HEK293 (cell line): ENCODE results near the gene FNDC1.

Experiments used
- CTCF ChIA-PET: fragments of 350-600 bp; formaldehyde crosslinking; extraction: SDS; loops from one replicate; lab custom pipeline; 2021; ENCODE audit warnings: antibody characterized with exemption; lab: Yijun Ruan, JAX
- POLR2A ChIA-PET: fragments of 300-600 bp; formaldehyde crosslinking; extraction: SDS; loops from one replicate; lab custom pipeline; 2020; ENCODE audit warnings: antibody characterized with exemption, inconsistent platforms; lab: Yijun Ruan, JAX
- H3K27ac ChIP-seq: fragments of 200-500 bp; sonication (Bioruptor generic); 2 replicates; pipeline ENCODE4 v1.5.1; 2014; ENCODE audit warnings: low read depth, low read length, control low read depth, inconsistent platforms; ENCODE audit errors: extremely low read depth
- H3K36me3 ChIP-seq, 2 experiments: fragments of 200-500 bp in 1 of 2; sonication (Bioruptor generic) in 1 of 2; 1 replicate in 1 of 2; 2 replicates in 1 of 2; pipeline ENCODE4 v1.5.1; 2014 to 2017; ENCODE audit warnings: inconsistent platforms in 2 of 2, low read length in 2 of 2; ENCODE audit not compliant: control insufficient read depth in 2 of 2, insufficient read depth in 1 of 2
- H3K4me1 ChIP-seq: fragments of 200-500 bp; sonication (Bioruptor generic); 2 replicates; pipeline ENCODE4 v1.5.1; 2014; ENCODE audit warnings: mild to moderate bottlenecking, low read length, inconsistent platforms; ENCODE audit not compliant: control insufficient read depth, insufficient read depth
- H3K4me3 ChIP-seq: 2 replicates; pipeline ENCODE4 v1.5.1; 2011; ENCODE audit warnings: low read depth, mild to moderate bottlenecking, control low read depth, low read length, moderate library complexity
- H3K9me3 ChIP-seq: fragments of 200-500 bp; sonication (Bioruptor generic); 2 replicates; pipeline ENCODE4 v1.5.1; 2014; ENCODE audit warnings: low read depth, low read length, inconsistent platforms; ENCODE audit not compliant: control insufficient read depth, insufficient read depth
- GLIS1 ChIP-seq: fragments of 450-650 bp; formaldehyde crosslinking; IDR thresholded peaks from 2 replicates; pipeline ENCODE4 v1.5.1; 2016; ENCODE audit warnings: missing biosample characterization, missing genetic modification characterization
- IKZF3 ChIP-seq: fragments of 450-650 bp; IDR thresholded peaks from 2 replicates; pipeline ENCODE4 v1.5.0; 2018; ENCODE audit warnings: missing biosample characterization, mild to moderate bottlenecking, missing genetic modification characterization, moderate library complexity
- PRDM2 ChIP-seq: fragments of 450-650 bp; formaldehyde crosslinking; IDR thresholded peaks from 2 replicates; pipeline ENCODE4 v1.5.1; 2016; ENCODE audit warnings: missing biosample characterization, missing genetic modification characterization, borderline replicate concordance
- SCRT2 ChIP-seq: fragments of 450-650 bp; formaldehyde crosslinking; IDR thresholded peaks from 2 replicates; pipeline ENCODE4 v1.5.1; 2016; ENCODE audit warnings: missing biosample characterization, missing genetic modification characterization
- SP7 ChIP-seq: fragments of 450-650 bp; formaldehyde crosslinking; IDR thresholded peaks from 2 replicates; pipeline ENCODE4 v1.5.1; 2016; ENCODE audit warnings: missing biosample characterization, missing genetic modification characterization
- ZIC2 ChIP-seq: fragments of 450-650 bp; formaldehyde crosslinking; IDR thresholded peaks from 2 replicates; pipeline ENCODE4 v1.5.1; 2016; ENCODE audit warnings: missing biosample characterization, missing genetic modification characterization
- ZNF214 ChIP-seq: fragments of 450-650 bp; formaldehyde crosslinking; IDR thresholded peaks from 2 replicates; pipeline ENCODE4 v1.5.1; 2017; ENCODE audit warnings: missing biosample characterization, mild to moderate bottlenecking, missing genetic modification characterization, borderline replicate concordance
- ZNF514 ChIP-seq: fragments of 450-650 bp; formaldehyde crosslinking; IDR thresholded peaks from 2 replicates; pipeline ENCODE4 v1.5.1; 2016; ENCODE audit warnings: missing biosample characterization, missing genetic modification characterization
- ZNF658 ChIP-seq: fragments of 450-650 bp; formaldehyde crosslinking; IDR thresholded peaks from 2 replicates; pipeline ENCODE4; 2016; ENCODE audit warnings: missing biosample characterization, missing genetic modification characterization
- ZNF76 ChIP-seq: fragments of 450-650 bp; formaldehyde crosslinking; IDR thresholded peaks from 2 replicates; pipeline ENCODE4; 2016; ENCODE audit warnings: low read depth, missing biosample characterization, missing genetic modification characterization, borderline replicate concordance
- TF ChIP-seq, protein P1 (sequence below): fragments of 450-650 bp; formaldehyde crosslinking; IDR thresholded peaks from 2 replicates; pipeline ENCODE4 v1.5.1; 2016; ENCODE audit warnings: missing biosample characterization, missing genetic modification characterization
- TF ChIP-seq, protein P2 (sequence below): fragments of 450-650 bp; formaldehyde crosslinking; IDR thresholded peaks from 2 replicates; pipeline ENCODE4 v1.5.1; 2016; ENCODE audit warnings: missing biosample characterization, missing genetic modification characterization

FNDC1 gene

DNA sequence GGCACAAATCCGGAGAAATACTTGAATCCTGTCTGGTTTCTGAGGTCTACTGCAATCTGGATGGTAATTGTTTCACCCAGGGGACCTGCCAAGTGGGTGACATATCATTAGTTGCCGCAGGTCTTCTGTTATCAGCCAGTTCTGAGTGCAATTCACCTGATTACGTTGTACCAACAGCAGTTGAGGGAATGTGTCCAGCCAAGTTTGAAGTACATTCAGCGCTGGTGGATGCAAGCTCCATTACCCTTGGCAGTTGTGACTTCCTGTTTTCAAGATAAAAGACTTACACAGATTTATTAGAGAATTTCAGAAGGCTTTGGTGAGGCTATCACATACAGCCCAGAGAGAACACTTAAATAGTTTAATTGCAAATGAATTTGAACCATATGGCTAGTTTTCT lies 42.8 kb downstream of the FNDC1 start:
- TF ChIP-seq, protein P1, sequence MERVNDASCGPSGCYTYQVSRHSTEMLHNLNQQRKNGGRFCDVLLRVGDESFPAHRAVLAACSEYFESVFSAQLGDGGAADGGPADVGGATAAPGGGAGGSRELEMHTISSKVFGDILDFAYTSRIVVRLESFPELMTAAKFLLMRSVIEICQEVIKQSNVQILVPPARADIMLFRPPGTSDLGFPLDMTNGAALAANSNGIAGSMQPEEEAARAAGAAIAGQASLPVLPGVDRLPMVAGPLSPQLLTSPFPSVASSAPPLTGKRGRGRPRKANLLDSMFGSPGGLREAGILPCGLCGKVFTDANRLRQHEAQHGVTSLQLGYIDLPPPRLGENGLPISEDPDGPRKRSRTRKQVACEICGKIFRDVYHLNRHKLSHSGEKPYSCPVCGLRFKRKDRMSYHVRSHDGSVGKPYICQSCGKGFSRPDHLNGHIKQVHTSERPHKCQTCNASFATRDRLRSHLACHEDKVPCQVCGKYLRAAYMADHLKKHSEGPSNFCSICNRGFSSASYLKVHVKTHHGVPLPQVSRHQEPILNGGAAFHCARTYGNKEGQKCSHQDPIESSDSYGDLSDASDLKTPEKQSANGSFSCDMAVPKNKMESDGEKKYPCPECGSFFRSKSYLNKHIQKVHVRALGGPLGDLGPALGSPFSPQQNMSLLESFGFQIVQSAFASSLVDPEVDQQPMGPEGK (tag by site-specific recombination): no peak
- TF ChIP-seq SP7 (tag by site-specific recombination): no peak
- no peaks in the 10 kb centered on the region for H3K9me3 ChIP-seq
- H3K36me3 ChIP-seq: no peaks in the 10 kb centered on the region
- no peak overlapping the region for H3K27ac ChIP-seq
- ChIA-PET CTCF (interaction anchor here (0.5 to 4.0 kb wide), 2 partner anchors 41 to 1273 kb away, joined by 5 to 24 read pairs; no protein-coding TSS in a partner anchor), POLR2A (no interaction called here)
- no peaks in the 10 kb centered on the region for H3K4me1 ChIP-seq
- H3K4me3 ChIP-seq: no peak overlapping the region

DNA sequence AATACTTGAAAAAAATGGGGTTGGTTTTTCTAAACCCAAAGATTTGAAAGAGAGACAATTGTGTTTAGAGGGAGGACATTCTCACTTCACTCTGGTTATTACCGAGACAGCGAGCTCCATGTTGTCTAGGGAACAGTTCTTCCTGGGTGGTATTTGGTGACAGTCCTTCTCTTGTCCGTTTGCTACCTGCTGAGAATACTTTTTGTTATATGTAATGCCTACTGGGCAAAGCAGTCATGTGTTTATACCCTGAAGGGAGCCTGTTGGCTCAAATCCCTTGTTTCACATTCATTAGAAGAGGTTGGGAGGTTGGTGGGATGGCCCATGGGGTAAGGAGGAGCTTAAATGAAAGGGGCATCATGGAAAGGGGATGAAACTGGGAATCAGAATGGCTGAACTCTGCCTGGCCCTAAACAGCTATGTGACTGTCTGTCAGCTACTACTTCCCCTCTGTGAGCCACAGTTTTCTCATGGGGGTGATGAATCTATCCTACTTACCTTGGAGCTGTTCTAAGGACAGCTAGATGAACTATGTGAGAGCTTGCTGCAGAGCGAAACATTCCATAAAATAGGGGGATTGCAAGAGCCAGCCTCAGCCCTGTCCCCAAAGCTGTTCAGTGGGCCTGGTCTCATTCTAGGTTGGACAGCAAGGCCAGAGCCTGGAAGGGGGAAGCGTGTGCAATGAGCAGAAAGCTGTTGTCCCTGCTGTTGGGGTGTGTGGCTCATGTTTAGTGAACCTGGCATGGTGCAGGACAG lies 43.5 kb downstream of the FNDC1 start:
- Histone ChIP-seq H3K36me3 (no peaks in the 10 kb centered on the region), H3K4me1 (no peaks in the 10 kb centered on the region), H3K9me3 (no peaks in the 10 kb centered on the region), H3K4me3 (no peak overlapping the region), H3K27ac (no peak overlapping the region)
- TF ChIP-seq ZIC2 (tag by site-specific recombination): 0 out of 2 replicates have a peak, but pooled peaks have one; percentile 26
- TF ChIP-seq ZNF514 (tag by site-specific recombination): no peak
- TF ChIP-seq GLIS1 (tag by site-specific recombination): no peak
- TF ChIP-seq ZNF76 (tag by site-specific recombination): no peak
- TF ChIP-seq SCRT2 (tag by site-specific recombination): no peak
- TF ChIP-seq, protein P2, sequence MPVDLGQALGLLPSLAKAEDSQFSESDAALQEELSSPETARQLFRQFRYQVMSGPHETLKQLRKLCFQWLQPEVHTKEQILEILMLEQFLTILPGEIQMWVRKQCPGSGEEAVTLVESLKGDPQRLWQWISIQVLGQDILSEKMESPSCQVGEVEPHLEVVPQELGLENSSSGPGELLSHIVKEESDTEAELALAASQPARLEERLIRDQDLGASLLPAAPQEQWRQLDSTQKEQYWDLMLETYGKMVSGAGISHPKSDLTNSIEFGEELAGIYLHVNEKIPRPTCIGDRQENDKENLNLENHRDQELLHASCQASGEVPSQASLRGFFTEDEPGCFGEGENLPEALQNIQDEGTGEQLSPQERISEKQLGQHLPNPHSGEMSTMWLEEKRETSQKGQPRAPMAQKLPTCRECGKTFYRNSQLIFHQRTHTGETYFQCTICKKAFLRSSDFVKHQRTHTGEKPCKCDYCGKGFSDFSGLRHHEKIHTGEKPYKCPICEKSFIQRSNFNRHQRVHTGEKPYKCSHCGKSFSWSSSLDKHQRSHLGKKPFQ (tag by site-specific recombination): no peak
- POLR2A ChIA-PET: no interaction called here
- CTCF ChIA-PET: interaction anchor here (0.5 to 4.0 kb wide), 4 partner anchors 17 to 1273 kb away, joined by 3 to 24 read pairs (median 4); no protein-coding TSS in a partner anchor

GRCh38 chr6:159213405-159213804 lies 44.2 kb downstream of the FNDC1 start:
- CTCF ChIA-PET: interaction anchor here (0.5 to 4.0 kb wide), 5 partner anchors 15 to 1848 kb away, joined by 3 to 24 read pairs (median 3); no protein-coding TSS in a partner anchor
- no peak overlapping the region for H3K4me3 ChIP-seq
- no peak overlapping the region for H3K27ac ChIP-seq
- H3K36me3 ChIP-seq: no peaks in the 10 kb centered on the region
- H3K4me1 ChIP-seq: no peaks in the 10 kb centered on the region
- POLR2A ChIA-PET: interaction anchor here (0.7 kb wide), 1 partner anchor 45 kb away, joined by 4 read pairs; no protein-coding TSS in a partner anchor
- no peaks in the 10 kb centered on the region for H3K9me3 ChIP-seq
- TF ChIP-seq ZIC2 (tag by site-specific recombination) (peak; percentile 12; the same call in 1 of the 2 replicates), IKZF3 (no peak), ZNF658 (tag by site-specific recombination) (no peak)
- TF ChIP-seq, all 188 proteins: peak for 1

GRCh38 chr6:159214281-159214680 lies 45.1 kb downstream of the FNDC1 start:
- Histone ChIP-seq H3K36me3 (no peaks in the 10 kb centered on the region), H3K4me1 (no peaks in the 10 kb centered on the region), H3K27ac (no peak overlapping the region), H3K4me3 (no peak overlapping the region), H3K9me3 (no peaks in the 10 kb centered on the region)
- CTCF ChIA-PET: interaction anchor here (0.5 to 4.0 kb wide), 3 partner anchors 39 to 1847 kb away, joined by 3 to 24 read pairs (median 4); no protein-coding TSS in a partner anchor
- POLR2A ChIA-PET: interaction anchor here (0.7 kb wide), 1 partner anchor 44 kb away, joined by 4 read pairs; no protein-coding TSS in a partner anchor
- TF ChIP-seq ZNF214 (tag by site-specific recombination) (no peak), PRDM2 (no peak)
